Stimulated activated CD4-positive, alpha-beta T cell treated with anti-CD3 and anti-CD28 coated beads, Interleukin-1b, Interleukin-23, amount 100 ng/mL, for 48 hours (primary cell): ENCODE measurements around the gene ACSL1.
"Not testable (repeated sequence)": the region's sequence is repeated elsewhere in the genome, so short reads cannot be mapped to it uniquely, and the experiment has no call there.

Experiments used
- DNase-seq: peaks from one replicate; pipeline ENCODE4 v3.0.0-alpha.2; 2020

The ACSL1 gene

GRCh38 chr4:184750926-184751584 is 74.7 kb downstream of the ACSL1 start:
- no peak for DNase-seq

GRCh38 chr4:184748251-184748652 is 77.5 kb downstream of the ACSL1 start:
- no peak for DNase-seq

GRCh38 chr4:184747034-184747830 is 78.5 kb downstream of the ACSL1 start:
- no peak for DNase-seq

GRCh38 chr4:184745831-184746795 is 79.7 kb downstream of the ACSL1 start:
- DNase-seq, result peak; percentile 69

- DNase-seq, result no peak
Observed at GRCh38 chr4:184744236-184744635, 81.5 kb downstream of the ACSL1 start.

- no peak for DNase-seq
Observed at GRCh38 chr4:184743650-184744049, 82.1 kb downstream of the ACSL1 start.

- DNase-seq, result not testable (repeated sequence)
Observed at GRCh38 chr4:184741651-184742050, 84.1 kb downstream of the ACSL1 start.

GRCh38 chr4:184740980-184741391 is 84.8 kb downstream of the ACSL1 start:
- DNase-seq, result no peak

- DNase-seq, result not testable (repeated sequence)
Observed at GRCh38 chr4:184739575-184739974, 86.2 kb downstream of the ACSL1 start.

GRCh38 chr4:184734758-184735157 is 91.0 kb downstream of the ACSL1 start:
- DNase-seq, result no peak

GRCh38 chr4:184733654-184734524 is 91.9 kb downstream of the ACSL1 start, which contains the start of gene CENPU:
Gene CENPU (minus strand): TSS chr4:184734096. CDS start chr4:184734062, 34 bp downstream.
- peak; percentile 96 for DNase-seq

- peak; percentile 24 for DNase-seq
Observed at GRCh38 chr4:184732126-184732525, 93.6 kb downstream of the ACSL1 start.

- no peak for DNase-seq
Observed at GRCh38 chr4:184731056-184731455, 94.7 kb downstream of the ACSL1 start.

GRCh38 chr4:184729946-184730345 is 95.8 kb downstream of the ACSL1 start:
- no peak for DNase-seq

- no peak for DNase-seq
Observed at GRCh38 chr4:184728858-184729257, 96.9 kb downstream of the ACSL1 start.

- DNase-seq, result no peak
Observed at GRCh38 chr4:184727430-184727829, 98.3 kb downstream of the ACSL1 start.

GRCh38 chr4:184722798-184723197 is 103.0 kb downstream of the ACSL1 start:
- DNase-seq, result no peak

GRCh38 chr4:184721254-184721653 is 104.5 kb downstream of the ACSL1 start:
- DNase-seq, result no peak

- DNase-seq, result no peak
Observed at GRCh38 chr4:184719407-184719806, 106.4 kb downstream of the ACSL1 start.

GRCh38 chr4:184715526-184715925 is 110.2 kb downstream of the ACSL1 start:
- no peak for DNase-seq

- no peak for DNase-seq
Observed at GRCh38 chr4:184713887-184714286, 111.9 kb downstream of the ACSL1 start.

GRCh38 chr4:184712322-184712721 is 113.4 kb downstream of the ACSL1 start:
- DNase-seq, result no peak
